Stimulated activated CD8-positive, alpha-beta memory T cell treated with anti-CD3 and anti-CD28 coated beads, Interleukin-15, amount 100 ng/mL, for 1 hour (primary cell): ENCODE measurements around the gene PRKG1.
"Not testable (repeated sequence)": the region's sequence is repeated elsewhere in the genome, so short reads cannot be mapped to it uniquely, and the experiment has no call there.

Experiments
- DNase-seq: peaks from one replicate; pipeline ENCODE4 v3.0.0-alpha.2; 2020; ENCODE audit warnings: low read depth

Gene PRKG1

DNA sequence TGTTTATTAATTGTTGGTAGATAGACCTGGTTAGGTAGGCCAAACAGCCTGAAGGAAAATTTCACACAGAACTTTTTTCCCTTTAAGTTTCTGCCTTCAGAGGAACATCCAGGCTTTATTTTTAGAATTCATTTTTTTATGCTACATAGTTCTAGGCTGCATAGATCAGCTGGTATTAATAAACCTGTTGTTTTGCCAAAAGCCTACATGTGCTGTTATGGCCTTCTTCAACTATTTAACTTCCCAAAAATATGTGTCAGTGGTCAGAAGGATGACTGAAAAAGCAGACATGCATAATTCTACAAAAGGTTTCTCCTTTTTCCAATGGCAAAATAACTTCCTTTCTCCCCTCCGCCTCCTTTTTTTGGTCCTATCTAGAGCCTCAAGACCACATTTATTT is 936.8 kb downstream of the PRKG1 start:
- DNase-seq = no peak

DNA sequence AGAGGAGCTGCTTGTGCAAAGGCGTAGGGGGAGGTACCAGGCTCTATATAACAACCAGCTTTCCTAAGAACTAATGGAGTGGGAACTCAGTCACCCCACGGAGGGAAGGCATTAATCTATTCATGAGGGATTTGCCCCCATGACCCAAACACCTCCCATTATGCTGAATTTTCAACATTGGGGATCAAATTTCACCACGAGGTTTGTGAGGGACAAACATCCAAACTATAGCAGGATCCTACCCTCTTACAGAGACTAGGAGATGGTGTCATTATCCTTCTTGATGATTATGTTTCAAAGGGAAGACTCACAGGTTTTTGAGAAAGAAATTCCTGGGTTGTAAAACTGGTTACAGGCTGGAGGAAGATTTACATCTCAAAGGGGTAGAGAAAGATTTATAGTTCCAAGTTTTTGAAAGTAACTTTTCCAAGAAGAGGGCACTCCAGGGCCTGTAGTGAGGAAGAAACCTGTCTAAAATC is 944.8 kb downstream of the PRKG1 start:
- DNase-seq = no peak

DNA sequence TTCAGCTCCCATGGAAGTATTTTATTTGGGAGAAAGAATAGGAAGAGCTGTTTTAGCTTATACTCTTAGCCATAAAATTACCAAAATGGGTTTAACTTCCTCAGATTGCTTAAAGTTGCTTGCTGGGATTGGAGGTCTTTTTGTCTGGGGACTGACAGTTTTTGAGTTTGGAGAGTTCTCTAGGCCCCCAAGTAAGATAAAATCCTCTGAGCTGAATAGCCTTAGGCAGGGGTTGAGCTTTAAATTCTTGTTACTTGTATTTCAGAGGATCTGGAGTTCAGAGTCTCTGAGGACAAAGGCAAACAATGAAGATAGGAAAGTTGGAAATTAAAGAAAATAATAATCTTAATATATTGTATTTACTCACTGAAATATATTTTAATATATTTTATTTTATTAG is 945.4 kb downstream of the PRKG1 start:
- DNase-seq = no peak

DNA sequence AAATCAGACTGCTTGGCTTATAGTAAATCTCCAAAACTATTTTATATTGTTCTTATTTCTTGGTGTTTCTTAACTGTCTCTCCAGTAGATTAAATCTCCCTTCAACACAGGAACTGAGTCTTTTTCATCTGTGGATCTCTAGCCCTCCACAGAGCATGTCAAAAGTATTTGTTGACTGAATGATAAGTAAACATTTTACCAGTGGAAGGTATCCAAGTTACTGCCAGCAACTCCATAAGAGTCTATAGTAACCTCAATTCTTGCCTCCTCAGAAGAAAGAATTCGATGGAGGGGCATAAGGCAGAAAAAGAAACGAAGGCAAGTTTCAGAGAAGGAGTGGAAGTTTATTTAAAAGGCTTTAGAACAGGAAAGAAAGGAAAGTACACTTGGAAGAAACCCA is 945.9 kb downstream of the PRKG1 start:
- DNase-seq = no peak

DNA sequence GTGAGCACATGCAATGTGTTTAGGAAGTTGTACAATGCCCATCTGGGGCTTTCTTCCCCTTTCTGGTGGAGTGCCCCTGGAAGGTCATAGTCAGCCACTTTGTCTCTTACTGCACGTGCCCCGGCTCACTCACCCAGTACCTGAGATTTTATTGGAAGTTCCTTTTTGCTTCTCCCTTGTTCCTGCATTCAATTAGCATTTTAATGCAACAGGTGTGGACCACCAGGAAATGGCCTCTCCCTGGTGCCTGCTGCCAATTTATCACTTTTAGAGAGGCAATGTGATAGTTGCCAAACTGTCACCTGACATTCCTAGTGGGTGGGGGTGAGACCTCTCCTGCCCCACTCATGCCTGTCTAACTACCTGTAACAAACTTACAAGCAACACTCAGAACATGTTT is 946.4 kb downstream of the PRKG1 start:
- no peak for DNase-seq

DNA sequence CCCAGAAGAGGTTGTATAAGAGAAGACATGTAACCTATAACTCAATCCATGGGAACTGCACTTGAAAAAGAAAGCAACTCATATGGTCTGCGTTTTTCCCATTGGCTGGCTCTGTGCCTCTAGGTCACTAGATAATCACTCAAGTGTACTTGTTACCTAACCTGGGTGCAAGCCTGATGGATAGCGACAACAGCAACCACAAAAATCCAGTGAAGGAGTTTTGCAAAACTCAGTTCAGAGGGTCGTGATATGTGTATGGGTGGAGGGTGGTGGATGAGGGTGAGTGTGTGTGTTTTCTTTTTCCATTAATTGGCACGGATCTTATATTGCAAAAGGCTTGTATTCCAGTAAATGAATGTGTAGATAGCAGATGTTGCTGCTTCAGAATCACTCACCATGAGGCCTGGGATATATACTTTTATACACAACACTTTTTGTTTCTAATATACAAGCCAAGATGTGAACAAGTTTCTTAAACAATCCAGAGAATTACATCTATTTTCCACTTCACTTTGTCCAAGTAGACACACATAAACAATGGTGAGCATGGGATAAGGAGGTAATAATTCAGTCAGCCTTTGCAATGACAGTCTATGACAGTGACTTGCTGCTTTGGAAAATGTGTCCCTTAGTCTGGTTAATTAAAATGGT is 952.9 kb downstream of the PRKG1 start:
- no peak for DNase-seq

DNA sequence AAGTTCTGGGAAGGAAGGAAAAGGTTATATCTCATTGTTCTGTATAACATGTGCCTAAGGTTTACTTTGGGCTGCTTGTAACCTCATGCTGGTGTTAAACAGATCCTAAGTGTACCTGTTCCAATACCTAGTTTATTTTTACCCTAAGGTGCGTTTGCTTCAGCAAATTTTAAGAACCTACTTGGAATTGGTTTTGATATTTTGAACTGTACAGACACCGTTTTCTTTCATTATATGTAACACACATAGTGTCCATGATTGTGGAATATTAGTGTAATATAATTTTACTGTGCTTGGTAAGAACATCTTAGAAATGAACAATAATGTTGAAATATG is 954.2 kb downstream of the PRKG1 start:
- no peak for DNase-seq

DNA sequence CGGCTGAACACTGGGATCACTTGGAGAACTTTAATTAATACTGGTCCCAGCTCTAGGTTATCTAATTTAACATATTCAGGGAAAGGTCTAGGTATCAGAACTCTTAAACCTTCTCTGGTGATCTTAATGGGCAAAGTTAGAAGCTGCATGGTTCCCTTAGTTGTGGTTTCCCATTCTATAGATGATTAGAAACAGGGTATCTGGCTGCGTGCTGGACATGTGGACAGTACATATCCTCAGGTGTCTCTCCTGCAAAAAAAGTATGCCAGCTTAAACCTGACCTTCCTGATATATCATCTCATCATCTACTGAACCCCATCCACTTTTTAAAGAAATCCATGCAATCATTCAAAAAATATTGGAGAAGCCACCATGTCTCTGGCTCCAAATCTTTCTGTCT is 955.3 kb downstream of the PRKG1 start:
- DNase-seq = no peak

DNA sequence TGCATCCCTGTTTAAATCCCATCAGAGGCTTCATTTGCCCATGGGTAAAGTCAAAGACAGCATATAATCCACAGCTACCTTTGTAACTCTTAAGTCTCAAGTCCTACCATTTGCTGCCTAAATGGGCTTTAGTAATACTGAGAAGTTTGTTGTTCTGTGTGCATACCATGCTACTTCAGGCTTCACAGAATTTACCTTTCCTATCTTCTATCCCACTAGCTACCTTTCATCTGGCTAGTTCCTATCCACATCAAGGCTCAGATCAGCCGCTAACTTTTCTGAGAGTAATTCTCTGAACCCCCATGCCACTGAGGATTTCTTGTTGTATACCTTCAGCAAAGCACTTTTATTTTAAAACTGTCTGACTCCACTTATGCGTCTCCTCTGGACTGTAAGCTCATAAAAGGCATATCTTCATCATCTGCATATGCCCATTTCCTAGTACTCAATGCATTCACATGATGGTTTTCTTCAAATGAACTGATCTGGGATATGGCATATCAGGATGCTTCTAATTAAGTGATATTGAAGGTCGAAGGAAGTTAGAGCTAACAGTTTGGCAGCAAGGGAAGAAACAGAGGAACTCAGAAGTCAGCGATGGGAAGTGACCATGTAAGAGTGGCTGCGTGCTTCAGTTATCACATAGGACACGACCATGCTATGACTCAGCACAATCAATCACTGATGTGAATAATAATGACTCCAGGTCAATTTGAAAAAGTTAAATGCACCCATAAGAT is 955.9 kb downstream of the PRKG1 start:
- no peak for DNase-seq

DNA sequence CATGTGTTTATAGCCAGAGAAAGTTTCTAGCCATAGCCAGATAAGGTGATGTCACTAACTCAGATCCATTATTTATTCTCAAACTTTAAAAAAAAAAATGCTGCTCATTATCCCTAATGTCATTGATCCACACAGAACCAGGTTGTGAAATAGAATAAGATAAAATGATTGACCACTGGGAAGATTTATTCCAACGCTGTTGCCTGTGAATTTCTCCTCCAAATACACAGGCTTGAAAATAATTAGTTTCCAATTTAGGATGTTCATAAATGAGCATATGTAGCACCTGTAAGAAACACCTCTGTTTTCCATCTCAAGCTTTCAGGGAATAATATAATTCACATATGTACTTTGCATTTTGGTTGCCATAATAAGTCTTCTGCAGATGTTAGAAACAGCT is 956.7 kb downstream of the PRKG1 start:
- no peak for DNase-seq

DNA sequence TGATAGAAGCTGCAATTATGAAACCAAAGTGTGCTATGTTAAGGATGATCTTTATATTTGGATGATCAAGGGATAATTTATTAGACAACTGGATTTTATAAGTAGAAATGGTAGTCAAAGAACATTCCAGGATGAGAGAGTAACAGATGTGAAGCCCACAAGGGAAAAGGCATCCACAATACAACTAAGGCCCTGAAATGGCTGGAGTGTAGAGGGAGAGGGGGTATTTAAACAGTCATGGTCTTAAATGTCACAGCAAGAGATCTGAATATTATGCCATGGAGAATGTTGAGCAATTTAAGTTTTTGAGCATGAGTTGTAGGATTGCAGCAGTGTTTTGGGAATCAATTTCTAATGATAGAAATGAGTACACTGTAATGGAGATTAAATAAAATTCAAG is 957.5 kb downstream of the PRKG1 start:
- DNase-seq = no peak

DNA sequence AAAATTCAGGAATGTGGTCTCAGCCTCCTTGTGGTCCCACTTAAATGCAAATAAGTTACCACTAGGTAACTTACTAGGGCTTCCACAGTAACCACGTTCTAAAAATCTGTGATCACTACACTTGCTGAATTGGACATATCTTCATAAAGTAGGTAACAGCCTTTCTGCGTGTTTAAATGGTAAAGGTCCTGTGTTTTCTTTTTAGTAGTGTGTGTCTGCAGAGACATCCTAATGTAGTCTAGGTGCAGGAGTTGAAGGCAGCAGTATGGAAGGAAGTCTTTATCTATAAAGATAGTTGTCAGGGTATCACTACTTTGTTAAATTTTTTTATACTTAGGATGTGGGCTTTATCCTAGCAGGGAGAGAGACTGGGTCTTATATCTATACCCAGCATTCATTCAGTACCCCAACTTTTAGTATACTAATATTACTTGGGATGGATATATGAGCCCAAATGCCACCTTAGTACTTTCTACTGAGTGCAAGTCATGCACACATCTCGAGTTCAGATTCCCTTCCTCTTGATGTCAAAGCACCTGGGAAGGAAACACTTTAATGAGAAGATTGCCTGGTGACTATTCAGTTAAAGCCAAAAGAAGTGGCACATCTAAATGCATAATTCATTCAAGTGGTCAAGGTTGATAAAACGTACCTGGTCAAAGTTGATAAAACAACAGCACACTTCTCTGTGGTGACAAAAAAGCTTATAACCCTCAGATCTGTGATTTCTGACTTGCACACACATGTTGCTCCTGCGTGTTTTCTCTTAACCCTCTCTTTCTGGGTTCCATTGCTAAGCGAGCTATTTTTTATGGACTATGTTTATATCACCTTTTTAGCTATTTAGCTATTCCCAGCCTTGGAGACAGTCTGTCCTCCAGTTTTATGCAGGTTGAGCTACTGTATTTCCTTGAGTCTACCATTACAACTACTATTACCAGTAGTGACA is 958.7 kb downstream of the PRKG1 start:
- DNase-seq = no peak

DNA sequence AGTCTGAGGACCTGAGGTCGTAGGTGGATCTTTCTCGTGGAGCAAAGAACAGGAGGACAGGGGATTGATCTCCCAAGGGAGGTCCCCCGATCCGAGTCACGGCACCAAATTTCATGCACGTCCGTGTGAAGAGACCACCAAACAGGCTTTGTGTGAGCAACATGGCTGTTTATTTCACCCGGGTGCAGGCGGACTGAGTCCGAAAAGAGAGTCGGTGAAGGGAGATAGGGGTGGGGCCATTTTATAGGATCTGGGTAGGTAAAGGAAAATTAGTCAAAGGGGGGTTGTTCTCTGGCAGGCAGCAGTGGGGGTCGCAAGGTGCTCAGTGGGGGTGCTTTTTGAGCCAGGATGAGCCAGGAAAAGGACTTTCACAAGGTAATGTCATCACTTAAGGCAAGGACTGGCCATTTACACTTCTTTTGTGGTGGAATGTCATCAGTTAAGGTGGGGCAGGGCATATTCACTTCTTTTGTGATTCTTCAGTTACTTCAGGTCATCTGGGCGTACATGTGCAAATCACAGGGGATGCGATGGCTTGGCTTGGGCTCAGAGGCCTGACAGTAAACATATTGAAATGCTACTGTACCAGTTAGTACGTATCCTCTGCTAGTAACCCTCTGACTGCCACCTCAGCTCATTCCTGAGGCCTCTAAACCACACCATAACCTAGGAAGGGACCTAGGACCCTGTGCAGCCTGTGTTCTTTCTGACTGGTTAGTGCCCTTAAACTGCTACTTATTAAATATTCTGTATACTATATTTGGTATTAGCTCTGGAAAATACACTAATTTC is 964.9 kb downstream of the PRKG1 start:
- not testable (repeated sequence) for DNase-seq

DNA sequence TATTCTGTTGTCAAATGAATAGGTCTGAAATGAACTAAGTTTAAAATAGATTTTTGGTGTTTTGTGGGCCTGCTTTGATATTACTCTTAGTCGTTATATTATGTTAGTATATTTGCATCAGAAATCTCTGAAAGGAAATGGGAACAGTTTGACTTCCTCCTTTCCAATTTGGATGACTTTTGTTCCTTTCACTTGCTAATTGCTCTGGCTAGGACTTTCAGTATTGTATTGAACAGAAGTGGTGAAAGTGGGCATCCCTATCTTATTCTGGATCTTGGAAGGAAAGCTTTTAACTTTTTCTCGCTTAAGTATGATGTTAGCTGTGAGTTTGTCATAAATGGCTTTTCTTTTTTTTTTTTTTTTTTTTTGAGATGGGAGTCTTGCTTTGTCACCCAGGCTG is 966.2 kb downstream of the PRKG1 start:
- no peak for DNase-seq

DNA sequence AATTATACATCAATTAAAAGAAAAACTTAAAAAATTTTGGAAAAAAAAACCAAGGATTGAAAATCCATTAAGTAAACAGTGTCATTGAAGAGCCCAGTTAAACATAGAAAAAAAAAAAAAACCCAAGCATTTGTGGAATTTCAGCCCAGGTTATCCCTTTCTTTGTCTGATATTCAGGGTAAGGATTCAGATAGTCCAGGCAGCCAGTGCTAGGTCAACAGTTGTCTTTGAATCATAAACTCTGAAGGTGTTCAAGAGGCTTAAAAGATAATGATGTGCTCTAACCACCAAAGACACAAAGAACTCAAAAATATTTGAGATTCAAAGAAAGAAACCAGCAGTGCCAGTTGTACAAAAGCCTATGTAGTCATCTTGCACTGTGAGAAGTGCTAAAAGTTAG is 969.5 kb downstream of the PRKG1 start:
- DNase-seq = no peak

DNA sequence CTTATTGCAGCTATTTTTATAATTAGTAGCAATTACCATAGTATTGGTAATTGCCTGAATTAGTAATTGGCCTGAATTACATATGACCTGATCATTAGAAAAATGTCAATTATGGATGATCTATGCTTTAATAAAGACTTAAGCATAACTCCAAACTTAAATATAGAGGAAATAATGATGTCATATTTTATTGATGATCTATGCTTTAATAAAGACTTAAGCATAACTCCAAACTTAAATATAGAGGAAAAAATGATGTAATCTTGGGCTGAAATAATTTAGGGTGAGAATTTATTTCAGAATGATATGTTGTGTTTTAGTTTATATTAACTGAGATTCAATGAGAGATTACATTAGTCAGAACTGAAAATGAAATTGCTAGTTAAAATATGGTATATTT is 973.8 kb downstream of the PRKG1 start:
- no peak for DNase-seq

DNA sequence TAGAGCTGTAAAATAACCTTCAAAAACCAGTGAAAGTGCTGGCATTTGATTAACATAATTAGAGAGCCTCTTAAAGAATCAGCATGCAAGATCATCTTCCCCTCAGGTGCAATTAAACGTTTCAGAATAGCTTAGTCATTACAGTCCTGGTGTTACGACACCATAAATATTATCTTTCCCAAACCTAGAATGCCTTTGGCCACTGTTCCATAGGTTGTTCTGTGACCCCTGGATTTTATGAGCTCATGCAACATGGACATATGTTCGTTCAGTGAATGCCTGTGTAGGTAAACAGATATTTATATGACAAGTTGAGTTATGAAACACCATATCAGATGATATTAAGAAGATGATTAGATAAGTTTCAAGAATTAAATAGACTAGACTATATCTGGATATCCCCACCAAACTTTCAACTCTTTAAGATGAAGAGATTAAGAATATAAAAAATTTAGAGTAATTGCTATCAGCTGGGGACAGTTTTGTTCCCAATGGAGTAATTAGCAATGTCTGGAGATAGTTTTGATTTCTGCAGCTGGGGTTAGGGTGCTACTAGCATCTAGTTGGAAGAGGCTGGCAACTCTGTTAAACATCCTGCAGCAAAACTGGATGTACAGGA is 976.3 kb downstream of the PRKG1 start:
- no peak for DNase-seq

DNA sequence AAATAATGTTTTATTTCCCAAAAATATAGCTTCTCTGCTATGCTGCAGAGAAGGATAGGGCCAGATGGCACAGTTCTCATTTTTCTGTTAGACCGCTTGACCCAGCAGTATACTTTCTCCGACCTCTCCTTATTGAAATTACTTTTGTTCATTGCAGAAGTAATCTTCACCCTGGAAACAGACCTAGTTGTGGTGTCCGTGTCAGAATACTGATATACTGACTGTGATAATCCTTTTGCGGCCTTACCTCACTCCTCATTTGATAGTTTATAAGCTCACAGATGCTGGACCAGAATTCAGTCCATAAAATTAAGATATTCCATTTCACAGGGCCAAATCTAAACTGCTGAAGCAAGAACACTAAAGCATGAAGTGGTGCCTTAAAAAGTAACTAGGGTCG is 979.2 kb downstream of the PRKG1 start:
- no peak for DNase-seq

DNA sequence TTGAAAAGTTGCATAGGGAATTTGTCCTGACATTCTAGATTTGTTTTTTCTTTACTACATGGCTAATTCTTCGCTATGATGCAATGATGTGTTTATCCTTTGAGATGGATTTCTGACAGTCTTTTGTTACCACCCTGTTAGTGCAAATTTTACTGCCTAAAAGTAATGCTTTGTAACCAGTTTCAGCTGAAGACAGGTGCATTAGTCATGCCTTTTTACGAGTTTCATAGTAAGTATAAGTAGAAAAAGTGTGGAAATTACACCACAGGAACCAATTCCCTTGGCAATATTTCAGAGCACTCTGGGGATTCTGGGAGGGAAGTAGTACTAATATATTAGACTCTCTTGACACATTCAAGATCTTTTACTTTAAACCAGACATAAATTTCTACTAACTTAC is 982.0 kb downstream of the PRKG1 start:
- no peak for DNase-seq

DNA sequence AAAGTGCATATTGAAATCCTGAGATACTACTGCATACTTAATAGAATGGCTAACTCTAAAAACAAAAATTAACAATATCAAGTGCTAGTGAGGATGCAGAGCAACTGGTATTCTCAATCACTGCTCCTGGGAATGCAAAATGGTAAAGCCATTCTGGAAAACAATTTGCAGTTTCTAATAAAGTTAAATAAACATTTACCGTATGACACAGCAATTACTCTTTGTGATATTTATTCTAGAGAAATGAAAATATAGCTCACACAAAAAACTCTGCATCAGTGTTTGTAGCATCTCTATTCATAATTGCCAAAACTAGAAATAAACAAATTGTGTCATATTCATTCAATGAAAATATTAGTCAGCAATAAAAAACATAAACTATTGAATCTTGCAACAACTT is 984.8 kb downstream of the PRKG1 start:
- DNase-seq = no peak

DNA sequence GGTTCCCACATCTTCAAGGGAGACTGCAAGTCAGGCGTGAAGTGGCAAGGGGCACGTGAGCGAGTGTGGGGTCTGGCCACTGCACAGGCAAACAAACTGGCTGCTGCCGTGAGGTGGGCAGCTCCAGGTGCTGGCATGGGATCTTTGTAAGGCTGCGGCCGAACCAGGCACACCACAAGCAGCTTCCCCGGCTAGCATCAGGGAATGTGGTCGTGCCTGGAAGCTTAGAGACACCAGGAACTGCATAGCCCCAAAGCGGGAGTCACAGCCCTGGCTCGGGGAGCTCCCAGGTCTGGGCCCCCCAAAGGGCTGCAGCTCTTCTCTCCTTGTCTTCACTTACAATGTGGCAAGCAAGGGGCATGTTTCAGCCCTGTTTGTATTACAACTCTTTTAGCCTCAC is 988.9 kb downstream of the PRKG1 start:
- no peak for DNase-seq
